ENCODE data around the gene SBNO1.
"Not testable (repeated sequence)": the region's sequence is repeated elsewhere in the genome, so short reads cannot be mapped to it uniquely, and the experiment has no call there.

SBNO1 gene

DNA sequence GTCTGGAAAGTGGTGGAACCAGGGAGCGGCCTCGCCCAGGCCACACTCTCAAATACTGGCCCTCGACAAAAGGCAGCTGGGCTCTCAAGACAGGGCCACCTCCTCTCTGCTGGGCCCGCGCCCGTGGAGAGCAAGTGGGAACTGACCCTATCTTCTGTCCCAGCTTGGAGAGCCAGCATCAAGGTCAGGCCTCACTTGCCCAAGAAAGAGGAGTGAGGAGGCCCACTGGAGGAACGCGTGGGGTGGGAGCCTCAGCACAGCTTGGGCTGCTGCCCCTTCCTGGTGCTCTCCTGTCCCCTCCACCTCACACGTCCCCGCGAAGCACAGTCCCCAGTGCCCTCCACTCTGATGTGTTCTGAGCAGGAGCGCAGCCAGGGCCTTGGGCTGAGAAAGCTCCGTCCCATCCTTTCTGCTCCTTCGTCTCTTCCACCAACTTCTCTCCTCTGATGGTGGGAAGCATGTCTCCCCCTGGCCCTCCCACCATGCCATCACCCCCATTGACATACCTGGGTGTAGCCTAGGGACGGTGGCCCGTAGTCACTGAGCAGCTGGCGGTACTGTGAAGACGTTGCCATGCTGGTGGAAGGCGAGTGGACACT is 97.9 kb downstream of the SBNO1 start:
- no peak overlapping the region for H3K4me3 Mint-ChIP-seq
- H3K9me3 Mint-ChIP-seq: no peaks in the 10 kb centered on the region
- peaks cover 11% of the 10 kb centered on the region for H3K36me3 Mint-ChIP-seq (ENCODE audit: low read depth)
- peaks cover 19% of the 10 kb centered on the region for H3K4me1 Mint-ChIP-seq (ENCODE audit: low read depth)
- DNase-seq (ENCODE audit: low spot score): no peak
- peak overlapping the region; percentile 32 for H3K27ac Mint-ChIP-seq
- H3K27me3 Mint-ChIP-seq (ENCODE audit: low read depth): no peaks in the 10 kb centered on the region

DNA sequence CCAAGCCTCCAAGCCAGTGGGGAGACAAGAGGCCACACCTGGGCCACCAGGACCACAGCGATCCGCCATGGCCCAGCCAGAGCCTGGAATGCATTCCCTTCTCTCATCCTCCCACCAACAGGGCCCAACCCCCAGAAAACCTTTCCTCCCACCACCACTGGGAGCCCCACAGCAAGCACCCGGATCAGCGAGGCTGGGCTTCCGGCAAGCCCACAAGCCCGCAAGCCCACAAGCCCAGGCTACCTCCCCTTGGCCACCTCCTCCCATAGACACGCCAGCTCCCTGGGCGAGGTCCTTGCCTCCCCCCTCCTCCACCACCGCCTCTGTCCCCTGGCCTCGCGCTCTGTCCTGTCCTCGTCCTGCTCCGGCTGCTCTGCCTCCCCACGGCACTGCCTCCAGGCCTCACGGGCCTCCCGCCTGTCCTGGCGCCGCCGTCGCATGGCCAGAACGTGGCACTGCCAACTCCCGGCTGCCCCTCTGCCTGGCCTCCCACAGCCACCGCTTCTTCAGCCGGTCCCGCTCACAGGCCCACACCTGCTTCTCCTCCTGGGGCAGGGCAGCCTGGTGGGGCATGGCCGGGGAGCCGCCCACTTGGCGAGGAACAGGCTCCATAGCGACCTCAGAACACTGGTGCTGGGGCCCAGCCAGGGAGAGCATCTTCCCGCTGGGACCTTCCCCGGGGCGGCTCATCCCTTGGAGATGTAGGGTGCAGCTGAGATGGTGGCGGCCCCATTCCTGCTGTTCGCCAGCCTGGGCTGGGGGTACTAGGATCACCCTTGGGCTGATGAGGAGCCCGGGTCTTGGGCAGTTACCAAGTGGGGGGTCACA is 98.6 kb downstream of the SBNO1 start:
- Mint-ChIP-seq H3K27ac (peak overlapping the region; percentile 55), H3K36me3 (ENCODE audit: low read depth) (peaks cover 13% of the 10 kb centered on the region), H3K27me3 (ENCODE audit: low read depth) (no peaks in the 10 kb centered on the region), H3K4me3 (no peak overlapping the region), H3K9me3 (no peaks in the 10 kb centered on the region), H3K4me1 (ENCODE audit: low read depth) (peaks cover 19% of the 10 kb centered on the region)
- DNase-seq (ENCODE audit: low spot score): no peak

DNA sequence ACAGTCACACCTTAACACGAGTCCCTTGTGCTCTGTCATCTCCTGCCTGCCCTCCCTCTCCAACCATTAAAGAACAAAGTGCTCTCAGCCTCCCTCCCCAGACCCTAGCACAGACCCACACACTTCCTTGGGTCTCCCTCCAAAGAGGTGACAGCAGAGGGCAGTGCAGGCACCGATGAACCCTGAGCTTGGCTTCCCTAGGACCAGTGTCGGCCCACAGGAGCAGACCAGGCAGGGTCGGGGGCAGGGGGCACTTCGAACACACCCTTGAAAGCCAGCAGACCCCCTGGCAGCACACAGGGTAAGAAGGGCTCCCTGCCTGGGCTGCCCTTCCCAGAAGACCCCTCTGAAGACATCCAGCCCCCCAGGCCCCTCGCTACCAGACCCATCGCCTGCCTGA is 100.0 kb downstream of the SBNO1 start:
- H3K27me3 Mint-ChIP-seq (ENCODE audit: low read depth): no peaks in the 10 kb centered on the region
- peaks cover 14% of the 10 kb centered on the region for H3K4me1 Mint-ChIP-seq (ENCODE audit: low read depth)
- no peak overlapping the region for H3K4me3 Mint-ChIP-seq
- H3K27ac Mint-ChIP-seq: no peak overlapping the region
- peaks cover 26% of the 10 kb centered on the region for H3K36me3 Mint-ChIP-seq (ENCODE audit: low read depth)
- no peaks in the 10 kb centered on the region for H3K9me3 Mint-ChIP-seq
- no peak for DNase-seq (ENCODE audit: low spot score)

DNA sequence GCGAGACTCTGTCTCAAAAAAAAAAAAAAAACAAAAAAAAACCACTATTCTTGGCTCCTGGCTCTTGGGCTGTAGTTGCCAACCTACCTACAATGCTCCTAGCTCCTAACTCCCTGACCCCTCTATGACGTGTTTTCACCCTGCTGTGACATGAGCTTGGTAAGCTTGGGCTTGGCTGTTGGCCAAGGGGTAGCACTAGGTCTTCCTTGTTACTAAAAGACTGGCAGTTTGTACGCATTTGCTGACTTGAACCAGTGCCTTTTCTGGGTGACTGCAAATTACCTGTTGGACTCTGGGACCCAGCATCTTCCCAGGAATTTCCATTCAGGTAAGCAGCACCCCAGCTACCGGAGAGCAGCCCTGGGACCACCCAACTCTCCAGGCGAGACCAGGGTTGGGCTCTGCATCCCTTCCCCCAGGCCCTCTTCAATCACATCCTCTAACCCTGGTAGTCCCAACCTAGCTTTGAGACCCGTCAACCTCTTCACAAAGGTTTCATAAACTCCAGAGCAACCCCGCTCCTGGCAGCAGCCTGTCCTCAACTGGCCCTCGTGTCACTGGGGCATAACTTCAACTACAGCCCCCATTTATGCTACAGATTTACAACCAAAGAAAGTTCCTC is 101.3 kb downstream of the SBNO1 start:
- Mint-ChIP-seq H3K36me3 (ENCODE audit: low read depth) (peaks cover 26% of the 10 kb centered on the region), H3K4me1 (ENCODE audit: low read depth) (peaks cover 7% of the 10 kb centered on the region), H3K9me3 (no peaks in the 10 kb centered on the region), H3K27ac (peak overlapping the region; percentile 7), H3K27me3 (ENCODE audit: low read depth) (no peaks in the 10 kb centered on the region), H3K4me3 (no peak overlapping the region)
- DNase-seq (ENCODE audit: low spot score): no peak

DNA sequence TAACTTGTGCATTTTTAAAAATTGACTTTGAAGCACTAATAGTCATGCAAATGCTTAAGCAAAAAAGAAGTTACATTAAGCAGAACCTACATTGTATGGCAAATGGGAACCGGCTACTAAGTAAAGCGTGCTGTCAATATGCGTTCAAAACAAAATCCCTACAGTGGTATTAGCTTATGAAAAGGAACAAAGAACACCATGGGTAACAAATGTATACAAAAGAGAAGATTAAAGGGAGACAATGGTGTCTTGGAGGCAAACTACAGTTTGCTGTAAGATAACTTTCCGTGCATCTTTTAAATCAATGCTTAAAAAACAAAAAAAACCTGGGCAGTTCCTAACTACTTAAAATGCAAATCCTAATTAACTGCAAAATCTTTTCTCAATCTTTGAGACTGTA is 103.5 kb downstream of the SBNO1 start:
- Mint-ChIP-seq H3K4me3 (no peak overlapping the region), H3K4me1 (ENCODE audit: low read depth) (peaks cover 4% of the 10 kb centered on the region), H3K27me3 (ENCODE audit: low read depth) (no peaks in the 10 kb centered on the region), H3K27ac (no peak overlapping the region), H3K36me3 (ENCODE audit: low read depth) (peaks cover 34% of the 10 kb centered on the region), H3K9me3 (no peaks in the 10 kb centered on the region)
- DNase-seq (ENCODE audit: low spot score): no peak

DNA sequence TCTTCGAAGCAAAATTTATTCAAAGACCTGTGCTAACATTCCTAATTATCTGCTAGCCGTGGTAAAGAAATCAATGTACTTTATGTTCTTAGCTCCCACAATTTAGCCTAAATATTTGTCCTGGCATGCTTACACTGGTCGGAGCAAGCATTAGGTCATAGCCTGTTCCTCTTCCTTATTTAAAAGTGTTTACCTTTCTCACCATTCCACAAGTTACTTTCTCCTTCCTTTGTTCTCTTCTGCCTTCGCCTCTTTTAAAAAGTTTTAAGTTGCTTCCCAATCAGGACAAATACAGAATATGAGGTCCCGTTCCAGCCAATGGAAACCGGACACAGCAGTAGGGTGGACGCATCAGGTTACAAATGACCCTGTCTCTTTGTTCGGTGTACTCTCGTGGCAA is 104.6 kb downstream of the SBNO1 start:
- Mint-ChIP-seq H3K36me3 (ENCODE audit: low read depth) (peaks cover 38% of the 10 kb centered on the region), H3K27me3 (ENCODE audit: low read depth) (no peaks in the 10 kb centered on the region), H3K4me3 (no peak overlapping the region), H3K4me1 (ENCODE audit: low read depth) (peaks cover 4% of the 10 kb centered on the region), H3K9me3 (no peaks in the 10 kb centered on the region), H3K27ac (no peak overlapping the region)
- no peak for DNase-seq (ENCODE audit: low spot score)

DNA sequence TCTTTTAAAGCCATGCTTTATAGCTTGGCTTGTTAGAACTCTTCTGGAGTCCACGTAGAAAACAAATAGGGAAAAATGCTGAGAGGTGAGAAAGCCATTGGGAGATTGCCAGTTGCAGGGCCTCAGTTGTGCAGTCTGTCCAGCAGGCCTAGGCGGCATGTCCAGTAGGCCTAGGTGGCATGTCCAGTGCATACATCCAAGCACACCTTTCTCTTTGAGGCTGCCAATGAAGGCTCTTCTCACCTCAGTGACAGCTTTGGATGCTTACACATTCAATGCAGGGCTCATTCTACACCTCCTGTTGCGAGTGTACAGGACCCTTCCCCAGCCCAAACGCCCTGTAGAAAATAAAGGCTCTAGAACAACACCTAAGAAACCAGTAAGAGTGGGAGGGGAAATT is 106.1 kb downstream of the SBNO1 start:
- Mint-ChIP-seq H3K27ac (no peak overlapping the region), H3K4me3 (no peak overlapping the region), H3K9me3 (no peaks in the 10 kb centered on the region), H3K4me1 (ENCODE audit: low read depth) (peaks cover 4% of the 10 kb centered on the region), H3K36me3 (ENCODE audit: low read depth) (peaks cover 40% of the 10 kb centered on the region), H3K27me3 (ENCODE audit: low read depth) (no peaks in the 10 kb centered on the region)
- DNase-seq (ENCODE audit: low spot score): no peak

DNA sequence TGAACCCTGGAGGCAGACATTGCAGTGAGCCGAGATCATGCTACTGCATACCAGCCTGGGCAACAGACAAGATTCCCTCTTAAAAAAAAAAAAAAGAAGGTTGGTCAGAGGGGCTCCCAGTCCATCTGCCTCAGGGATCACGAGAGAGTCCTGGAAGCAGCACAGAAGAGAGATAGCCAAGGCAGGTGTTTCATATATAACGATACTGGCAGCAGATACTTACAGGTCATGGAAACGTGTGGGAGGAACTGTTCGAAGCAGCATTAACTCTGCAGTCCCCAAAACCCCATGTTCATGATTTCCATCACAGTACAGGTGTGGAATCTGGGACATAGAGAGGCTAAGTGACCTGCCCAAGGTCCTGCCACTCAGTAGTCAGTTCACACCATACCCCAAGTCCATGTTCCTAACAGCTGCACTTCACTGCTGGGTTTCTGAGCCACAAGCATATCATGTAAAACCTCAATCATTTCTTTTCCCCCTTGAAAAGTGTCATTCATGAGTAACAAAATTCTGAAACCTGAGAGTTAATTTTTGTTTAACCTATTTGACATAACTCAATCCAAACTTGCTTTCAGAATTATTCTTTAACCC is 109.7 kb downstream of the SBNO1 start:
- Mint-ChIP-seq H3K27ac (no peak overlapping the region), H3K4me3 (no peak overlapping the region), H3K9me3 (no peaks in the 10 kb centered on the region), H3K36me3 (ENCODE audit: low read depth) (peaks cover 31% of the 10 kb centered on the region), H3K27me3 (ENCODE audit: low read depth) (no peaks in the 10 kb centered on the region), H3K4me1 (ENCODE audit: low read depth) (peaks cover 7% of the 10 kb centered on the region)
- no peak for DNase-seq (ENCODE audit: low spot score)

DNA sequence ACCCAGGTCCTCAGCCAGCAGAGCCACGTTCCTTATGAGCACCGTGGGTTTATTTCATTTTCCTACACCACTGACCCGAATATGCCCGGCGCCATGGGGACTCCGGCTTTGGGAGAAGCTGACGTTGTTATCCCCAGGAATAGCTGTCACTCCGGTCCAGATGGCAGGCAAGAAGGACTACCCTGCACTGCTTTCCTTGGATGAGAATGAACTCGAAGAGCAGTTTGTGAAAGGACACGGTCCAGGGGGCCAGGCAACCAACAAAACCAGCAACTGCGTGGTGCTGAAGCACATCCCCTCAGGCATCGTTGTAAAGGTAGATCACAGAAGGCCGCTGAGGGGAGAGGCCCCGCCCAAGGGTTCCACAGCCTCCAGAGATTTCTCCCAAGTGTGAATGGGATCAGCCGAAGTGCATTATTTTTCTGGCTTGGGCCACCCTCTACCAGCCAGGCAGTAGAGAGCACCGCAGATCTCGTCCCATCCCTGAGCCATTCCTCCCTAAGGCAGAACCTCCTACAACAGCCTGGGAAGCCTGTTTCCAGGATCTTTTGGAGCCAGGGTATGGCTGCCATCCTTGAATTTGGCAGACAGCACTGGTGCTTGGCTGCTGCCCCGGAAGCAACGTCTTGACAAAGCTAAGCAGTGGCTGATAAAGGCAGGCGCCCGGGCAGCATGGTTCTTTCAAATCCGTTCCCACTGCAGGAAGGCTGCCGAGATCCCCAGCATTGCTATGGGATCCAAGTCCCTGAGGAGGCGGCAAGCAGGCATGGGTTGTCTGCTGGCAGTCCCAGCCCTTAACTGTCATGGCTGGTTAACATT is 110.8 kb downstream of the SBNO1 start:
- Mint-ChIP-seq H3K27me3 (ENCODE audit: low read depth) (no peaks in the 10 kb centered on the region), H3K27ac (no peak overlapping the region), H3K36me3 (ENCODE audit: low read depth) (peaks cover 32% of the 10 kb centered on the region), H3K4me3 (no peak overlapping the region), H3K9me3 (no peaks in the 10 kb centered on the region), H3K4me1 (ENCODE audit: low read depth) (peaks cover 10% of the 10 kb centered on the region)
- no peak for DNase-seq (ENCODE audit: low spot score)

DNA sequence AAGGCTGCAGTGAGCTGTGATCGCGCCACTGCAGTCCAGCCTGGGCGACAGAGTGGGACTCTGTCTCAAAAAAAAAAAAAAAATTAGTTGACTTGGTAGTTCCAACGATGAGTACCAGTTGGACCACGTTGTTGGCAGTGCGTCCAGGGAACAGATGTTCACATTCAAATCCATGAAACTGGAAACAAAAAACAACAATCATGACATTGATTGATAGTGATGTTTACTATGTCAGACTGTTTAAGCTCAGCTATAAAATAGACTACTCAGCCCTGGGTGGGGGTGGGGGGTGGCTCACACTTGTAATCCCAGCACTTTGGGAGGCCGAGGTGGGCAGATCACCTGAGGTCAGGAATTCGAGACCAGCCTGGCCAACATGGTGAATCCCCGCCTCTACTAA is 112.3 kb downstream of the SBNO1 start:
- not testable (repeated sequence) for H3K27me3 Mint-ChIP-seq (ENCODE audit: low read depth)
- peaks cover 40% of the 10 kb centered on the region for H3K36me3 Mint-ChIP-seq (ENCODE audit: low read depth)

DNA sequence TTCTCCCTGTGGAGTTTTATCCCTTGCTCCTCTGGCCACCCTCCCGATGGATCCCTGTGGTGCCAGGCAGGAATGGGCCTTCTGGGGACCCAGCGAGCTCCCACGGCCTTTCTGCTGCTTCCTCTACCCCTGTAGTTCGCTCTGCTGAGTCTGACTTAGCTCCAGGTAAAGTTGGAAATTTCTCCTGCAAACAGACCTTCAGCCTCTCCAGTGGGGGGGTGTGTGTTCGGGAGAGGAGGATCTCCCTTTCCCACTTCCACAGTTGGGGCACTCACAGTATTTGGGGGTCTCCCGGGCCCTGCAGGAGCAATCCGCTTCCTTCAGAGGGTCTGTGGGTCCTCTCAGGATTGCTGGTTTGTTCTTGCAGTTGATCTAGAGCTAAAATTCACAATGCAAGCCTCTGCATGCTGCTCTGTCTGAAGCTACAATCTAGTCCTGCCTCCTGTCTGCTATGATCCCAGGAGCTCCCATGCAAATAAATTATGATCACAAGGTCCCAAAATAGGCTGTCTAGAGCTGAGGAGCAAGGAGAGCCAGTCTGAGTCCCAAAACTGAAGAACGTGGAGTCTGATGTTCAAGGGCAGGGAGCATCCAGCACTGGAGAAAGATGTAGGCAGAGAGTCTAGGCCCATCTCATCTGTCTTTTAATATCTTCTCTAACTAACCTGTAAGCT is 113.1 kb downstream of the SBNO1 start:
- Mint-ChIP-seq H3K4me1 (ENCODE audit: low read depth) (peaks cover 19% of the 10 kb centered on the region), H3K27ac (peak overlapping the region; percentile 31), H3K36me3 (ENCODE audit: low read depth) (peaks cover 42% of the 10 kb centered on the region), H3K27me3 (ENCODE audit: low read depth) (no peaks in the 10 kb centered on the region), H3K4me3 (no peak overlapping the region), H3K9me3 (peaks cover 3% of the 10 kb centered on the region)
- no peak for DNase-seq (ENCODE audit: low spot score)

More for the DNA sequence above, 112.3 kb downstream of the SBNO1 start:
- DNase-seq (ENCODE audit: low spot score); H3K4me3 Mint-ChIP-seq; H3K9me3 Mint-ChIP-seq; H3K27ac Mint-ChIP-seq: not testable (repeated sequence)
- H3K4me1 Mint-ChIP-seq (ENCODE audit: low read depth): peaks cover 16% of the 10 kb centered on the region

DNA sequence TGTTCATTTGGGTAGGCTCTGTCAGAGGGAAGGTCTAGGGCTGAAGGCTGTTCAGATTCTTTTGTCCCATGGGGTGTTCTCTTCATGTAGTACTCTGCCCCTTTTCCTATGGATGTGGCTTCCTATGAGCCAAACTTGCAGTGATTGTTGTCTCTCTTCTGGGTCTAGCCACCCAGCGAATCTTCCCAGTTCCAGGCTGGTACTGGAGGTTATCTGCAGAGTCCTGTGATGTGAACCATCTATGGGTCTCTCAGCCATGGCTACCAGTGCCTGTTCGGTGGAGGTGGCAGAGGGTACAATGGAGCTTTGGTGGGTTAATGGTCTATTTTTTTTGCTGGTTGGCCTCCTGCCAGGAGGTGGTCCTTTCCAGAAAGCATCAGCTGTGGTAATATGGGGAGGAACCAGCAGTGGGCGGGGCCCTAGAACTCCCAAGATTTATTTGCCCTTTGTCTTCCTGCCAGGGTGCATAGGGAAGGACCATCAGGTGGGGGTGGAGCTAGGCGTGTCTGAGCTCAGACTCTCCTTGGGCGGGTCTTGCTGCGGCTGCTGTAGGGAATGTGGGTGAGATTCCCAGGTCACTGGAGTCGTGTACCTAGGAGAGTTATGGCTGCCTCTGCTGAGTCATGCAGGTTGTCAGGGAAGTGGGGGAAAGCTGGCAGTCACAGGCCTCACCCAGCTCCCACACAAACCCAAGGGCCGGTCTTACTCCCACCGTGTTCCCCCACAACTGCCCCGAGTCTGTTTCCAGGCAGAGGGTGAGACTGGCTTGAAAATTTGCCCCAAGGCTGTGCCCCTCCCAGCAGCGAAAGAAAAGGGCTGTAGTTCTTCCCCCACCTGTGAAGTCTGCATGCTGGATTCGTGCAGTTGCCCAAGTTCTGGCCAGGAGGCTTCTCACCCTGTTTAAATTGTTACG is 113.9 kb downstream of the SBNO1 start:
- Mint-ChIP-seq H3K4me3 (no peak overlapping the region), H3K27me3 (ENCODE audit: low read depth) (no peaks in the 10 kb centered on the region), H3K4me1 (ENCODE audit: low read depth) (peaks cover 22% of the 10 kb centered on the region), H3K9me3 (peaks cover 3% of the 10 kb centered on the region), H3K27ac (peak overlapping the region; percentile 31), H3K36me3 (ENCODE audit: low read depth) (peaks cover 39% of the 10 kb centered on the region)
- no peak for DNase-seq (ENCODE audit: low spot score)

Measured in T-helper 2 cell treated with Interferon-gamma antibody and Interleukin-4, amounts not matched to agents 5 μg/mL and 100 μg/mL, for 36 hours (primary cell).